NT2/D1 (cell line): ENCODE data around the gene VEZT.
A peak's percentile ranks its signal among the peaks of the same experiment; 100 is the strongest.

Source experiments
- DNase-seq: peaks from one replicate; pipeline ENCODE4 v3.0.0-alpha.2; 2011; ENCODE audit warnings: low read depth, low spot score
- H3K27me3 ChIP-seq: 2 replicates; pipeline ENCODE4 v1.6.0; 2011; ENCODE audit warnings: mild to moderate bottlenecking; ENCODE audit not compliant: insufficient read length, insufficient read depth
- H3K36me3 ChIP-seq: 2 replicates; pipeline ENCODE4 v1.6.1; 2011; ENCODE audit warnings: mild to moderate bottlenecking, low read length, mixed read lengths; ENCODE audit not compliant: insufficient read depth, insufficient read length
- H3K4me1 ChIP-seq: 2 replicates; pipeline ENCODE4 v1.5.1; 2011; ENCODE audit not compliant: insufficient read depth, insufficient read length
- H3K4me3 ChIP-seq: 2 replicates; pipeline ENCODE4 v1.5.1; 2011; ENCODE audit warnings: low read depth; ENCODE audit not compliant: insufficient read length
- H3K9ac ChIP-seq: 2 replicates; pipeline ENCODE4 v1.6.0; 2011; ENCODE audit warnings: low read depth; ENCODE audit not compliant: insufficient read length
- H3K9me3 ChIP-seq: 2 replicates; pipeline ENCODE4 v1.5.1; 2011; ENCODE audit warnings: mild to moderate bottlenecking, low read length; ENCODE audit not compliant: insufficient read depth
- SUZ12 ChIP-seq: IDR thresholded peaks from 2 replicates; pipeline ENCODE4 v1.6.1; 2011; ENCODE audit not compliant: insufficient read length, insufficient read depth; ENCODE audit errors: extremely low read depth
- YY1 ChIP-seq: IDR thresholded peaks from 2 replicates; pipeline ENCODE4 v1.6.1; 2011; ENCODE audit not compliant: insufficient read length, insufficient read depth
- ZNF274 ChIP-seq: IDR thresholded peaks from 2 replicates; pipeline ENCODE4 v1.6.1; 2011; ENCODE audit warnings: mild to moderate bottlenecking, low read depth, low read length

VEZT gene

DNA sequence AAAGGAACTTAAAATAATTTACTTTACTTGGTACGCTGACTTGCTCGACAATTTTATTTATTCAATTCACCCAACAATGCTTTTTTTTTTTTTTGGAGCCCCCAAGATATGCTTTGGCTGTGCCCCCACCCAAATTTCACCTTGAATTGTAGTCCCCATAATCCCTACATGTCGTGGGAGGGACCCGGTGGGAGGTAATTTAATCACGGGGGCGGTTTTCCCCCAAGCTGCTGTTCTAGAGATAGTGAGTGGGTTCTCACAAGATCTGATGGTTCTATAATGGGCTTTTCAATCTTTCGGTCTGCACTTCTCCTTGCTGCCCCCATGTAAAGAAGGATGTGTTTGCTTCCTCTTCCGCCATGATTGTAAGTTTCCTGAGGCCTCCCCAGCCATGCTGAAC, 10.7 kb upstream of the VEZT start:
- no peak overlapping the region for H3K9ac ChIP-seq
- H3K9me3 ChIP-seq, result no peaks in the 10 kb centered on the region
- no peak for DNase-seq
- H3K36me3 ChIP-seq, result peaks cover 11% of the 10 kb centered on the region
- no peaks in the 10 kb centered on the region for H3K27me3 ChIP-seq
- H3K4me3 ChIP-seq, result no peak overlapping the region
- H3K4me1 ChIP-seq, result peaks cover 3% of the 10 kb centered on the region
- TF ChIP-seq YY1 (no peak), ZNF274 (no peak), SUZ12 (no peak)

DNA sequence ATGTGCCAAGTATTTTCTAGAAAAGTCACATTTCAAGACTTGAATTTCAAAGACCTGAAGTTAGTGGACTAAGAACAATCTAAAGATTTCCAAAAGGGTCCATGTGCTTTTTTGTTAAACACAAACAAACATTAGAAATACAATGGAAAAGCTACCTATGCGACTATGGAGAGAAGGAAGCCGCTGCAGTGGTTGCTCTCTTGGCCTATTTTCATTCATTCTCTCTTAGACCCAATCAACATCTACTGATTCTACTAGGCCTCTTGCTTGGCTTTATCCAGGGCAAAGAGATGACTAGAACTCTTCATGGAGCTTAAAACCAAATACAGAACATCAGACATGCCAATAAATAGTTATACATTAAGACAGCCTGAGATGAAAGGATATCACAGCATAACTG, 10.2 kb upstream of the VEZT start:
- Histone ChIP-seq H3K4me1 (peaks cover 3% of the 10 kb centered on the region), H3K27me3 (no peaks in the 10 kb centered on the region), H3K9me3 (no peaks in the 10 kb centered on the region), H3K9ac (no peak overlapping the region), H3K36me3 (peaks cover 11% of the 10 kb centered on the region), H3K4me3 (no peak overlapping the region)
- no peak for DNase-seq
- TF ChIP-seq SUZ12 (no peak), ZNF274 (no peak), YY1 (no peak)

DNA sequence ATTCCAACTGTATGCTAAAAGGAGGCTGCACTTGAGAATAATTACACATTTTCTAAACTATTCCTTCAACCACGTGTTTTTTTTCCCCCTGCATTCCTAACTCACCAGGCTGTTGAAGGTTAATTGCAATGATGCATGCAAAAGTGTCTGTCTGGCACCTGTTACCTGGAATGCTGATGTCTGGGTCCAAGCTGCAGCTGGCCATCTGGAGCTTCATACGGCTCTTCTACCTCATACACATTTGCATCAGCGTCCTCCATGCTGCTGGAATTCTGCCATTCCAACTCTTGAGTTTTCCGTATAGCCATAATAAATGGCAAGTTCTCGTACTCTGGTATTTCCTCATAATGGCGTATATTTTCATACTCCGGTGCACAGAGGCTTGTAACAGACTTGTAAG, 8.9 kb upstream of the VEZT start:
- Histone ChIP-seq H3K36me3 (peaks cover 11% of the 10 kb centered on the region), H3K9me3 (no peaks in the 10 kb centered on the region), H3K9ac (no peak overlapping the region), H3K4me3 (no peak overlapping the region), H3K4me1 (peaks cover 3% of the 10 kb centered on the region), H3K27me3 (no peaks in the 10 kb centered on the region)
- no peak for TF ChIP-seq YY1
- TF ChIP-seq ZNF274, result no peak
- TF ChIP-seq SUZ12, result no peak
- no peak for DNase-seq

DNA sequence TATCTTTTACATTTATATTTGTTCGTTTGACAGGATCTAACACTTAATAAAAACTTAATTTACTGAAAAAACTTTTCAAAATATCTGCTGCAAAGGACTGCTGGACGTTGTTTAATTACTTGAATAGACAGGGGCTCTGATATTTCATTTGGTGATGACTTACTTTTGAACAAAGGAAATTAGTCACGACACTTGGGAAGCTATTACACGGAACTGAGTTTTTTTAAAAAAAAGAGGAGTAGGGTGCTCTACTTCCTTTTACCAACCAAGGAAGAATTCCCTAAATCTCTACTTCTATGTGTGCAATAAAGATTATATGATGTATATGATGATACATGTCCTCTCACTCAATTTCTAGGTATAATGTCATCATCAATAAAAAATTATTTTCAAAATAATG, 5.0 kb upstream of the VEZT start:
- Histone ChIP-seq H3K4me1 (no peaks in the 10 kb centered on the region), H3K9me3 (no peaks in the 10 kb centered on the region), H3K27me3 (no peaks in the 10 kb centered on the region), H3K9ac (no peak overlapping the region), H3K4me3 (no peak overlapping the region), H3K36me3 (peaks cover 11% of the 10 kb centered on the region)
- no peak for TF ChIP-seq ZNF274
- no peak for TF ChIP-seq SUZ12
- no peak for TF ChIP-seq YY1
- no peak for DNase-seq

DNA sequence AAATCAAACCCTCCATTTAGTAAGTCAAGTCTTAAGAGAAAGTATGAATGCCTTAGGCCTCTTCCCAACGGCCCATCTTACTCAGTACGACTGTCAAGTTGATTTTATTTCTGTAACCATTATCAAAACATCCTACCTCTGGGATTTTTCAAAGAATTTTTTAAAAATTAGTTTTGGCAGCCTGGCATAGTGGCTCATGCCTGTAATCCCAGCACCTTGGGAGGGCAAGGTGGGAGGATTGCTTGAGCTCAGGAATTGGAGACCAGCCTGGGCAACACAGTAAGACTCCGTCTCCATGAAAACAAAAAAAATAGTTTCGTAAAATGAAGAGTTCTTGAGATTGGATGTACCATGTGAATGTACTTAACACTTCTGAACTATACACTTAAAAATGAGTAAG, 4.5 kb upstream of the VEZT start:
- Histone ChIP-seq H3K27me3 (no peaks in the 10 kb centered on the region), H3K9ac (no peak overlapping the region), H3K4me1 (no peaks in the 10 kb centered on the region), H3K36me3 (peaks cover 11% of the 10 kb centered on the region), H3K4me3 (no peak overlapping the region), H3K9me3 (no peaks in the 10 kb centered on the region)
- no peak for TF ChIP-seq ZNF274
- TF ChIP-seq SUZ12, result no peak
- TF ChIP-seq YY1, result no peak
- no peak for DNase-seq

DNA sequence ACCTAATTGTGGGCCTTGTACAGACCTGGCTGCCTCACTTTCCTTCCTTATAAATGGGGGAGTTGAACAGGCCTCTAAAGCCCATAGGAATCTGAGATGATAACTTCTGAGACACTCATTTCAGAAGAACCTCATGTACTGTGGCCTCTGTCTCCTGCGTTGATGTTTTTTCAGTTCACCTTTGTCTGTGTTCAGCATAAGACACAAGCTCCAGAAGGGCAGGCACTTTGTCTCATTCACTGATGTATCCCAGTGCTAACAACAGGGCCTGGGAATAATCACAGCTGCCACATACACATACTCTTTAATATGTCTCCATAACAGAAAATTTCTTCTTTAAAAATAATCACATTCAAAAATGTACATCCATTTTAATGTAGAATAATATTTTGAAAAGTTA, 3.7 kb upstream of the VEZT start:
- no peaks in the 10 kb centered on the region for H3K4me1 ChIP-seq
- no peak for DNase-seq
- no peak for TF ChIP-seq YY1
- no peak for TF ChIP-seq SUZ12
- no peak for TF ChIP-seq ZNF274
- no peak overlapping the region for H3K4me3 ChIP-seq
- H3K27me3 ChIP-seq, result no peaks in the 10 kb centered on the region
- H3K36me3 ChIP-seq, result peaks cover 3% of the 10 kb centered on the region
- H3K9ac ChIP-seq, result no peak overlapping the region
- H3K9me3 ChIP-seq, result no peaks in the 10 kb centered on the region

- no peak overlapping the region for H3K4me3 ChIP-seq
- H3K9ac ChIP-seq, result no peak overlapping the region
- TF ChIP-seq SUZ12 (no peak), ZNF274 (no peak), YY1 (no peak)
- H3K9me3 ChIP-seq, result no peaks in the 10 kb centered on the region
- DNase-seq, result no peak
- no peaks in the 10 kb centered on the region for H3K27me3 ChIP-seq
- no peaks in the 10 kb centered on the region for H3K36me3 ChIP-seq
- H3K4me1 ChIP-seq, result no peaks in the 10 kb centered on the region
Observed at GRCh38 chr12:95214466-95214865, 3.1 kb upstream of the VEZT start.

DNA sequence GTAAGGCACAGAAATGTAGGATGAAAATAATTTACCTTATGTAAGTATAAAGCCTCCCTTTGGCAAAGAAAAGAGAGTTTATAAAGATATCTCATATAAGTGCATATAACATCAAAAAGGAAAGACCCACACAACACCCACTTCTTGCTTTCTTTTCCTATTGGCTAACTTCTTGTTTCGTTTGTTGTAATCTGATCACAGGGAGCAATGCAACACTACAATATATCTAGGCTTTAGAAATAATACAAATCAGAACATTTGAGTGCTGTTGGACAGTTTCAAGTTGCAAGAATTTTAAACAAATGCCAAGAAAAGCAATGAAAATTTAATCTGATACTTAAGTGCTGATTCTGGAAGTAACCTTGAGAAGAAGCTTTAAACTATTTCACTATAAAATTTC, 1.7 kb upstream of the VEZT start:
- H3K9me3 ChIP-seq, result no peaks in the 10 kb centered on the region
- no peak for DNase-seq
- no peak overlapping the region for H3K9ac ChIP-seq
- TF ChIP-seq YY1 (no peak), ZNF274 (no peak), SUZ12 (no peak)
- no peaks in the 10 kb centered on the region for H3K4me1 ChIP-seq
- H3K4me3 ChIP-seq, result peak overlapping the region; percentile 94
- H3K27me3 ChIP-seq, result no peaks in the 10 kb centered on the region
- H3K36me3 ChIP-seq, result peaks cover 6% of the 10 kb centered on the region
